Activated T-cell treated with anti-CD3 and anti-CD28 coated beads, Interleukin-2, amount 50 U/mL, for 72 hours (primary cell): ENCODE data around the gene OR7D4. TPM values are rescaled to one million over a fixed set of nuclear protein-coding genes. Genes with fewer than 3 reads are reported as not detected.
A peak's percentile ranks its signal among the peaks of the same experiment; 100 is the strongest.
"Not testable (repeated sequence)": the region's sequence is repeated elsewhere in the genome, so short reads cannot be mapped to it uniquely, and the experiment has no call there.

ENCODE experiments used
- ATAC-seq, 2 donors: fragments of 150-1000 bp; cut with Tn5 transposase; replicated peaks in 1 of 2; 2 replicates each; pipeline ENCODE4 v1.10.0; 2021; ENCODE audit warnings: moderate library complexity in 2 of 2, mild to moderate bottlenecking in 1 of 2
- DNase-seq, 2 donors: peaks; one replicate each; pipeline ENCODE4 v3.0.0; 2021 to 2022; ENCODE audit warnings: mixed read lengths in 1 of 2
- H3K27ac Mint-ChIP-seq: one replicate; pipeline ENCODE4 v1.8.0; 2022; ENCODE audit warnings: mild to moderate bottlenecking, moderate library complexity, mixed read lengths
- H3K27me3 Mint-ChIP-seq: one replicate; pipeline ENCODE4 v1.8.0; 2022; ENCODE audit warnings: low read depth, mixed read lengths
- H3K36me3 Mint-ChIP-seq, 2 donors: one replicate each; pipeline ENCODE4 v1.8.0; 2022; ENCODE audit warnings: mixed read lengths in 2 of 2, mild to moderate bottlenecking in 1 of 2; ENCODE audit not compliant: insufficient read depth in 2 of 2
- H3K4me1 Mint-ChIP-seq: one replicate; pipeline ENCODE4 v1.8.0; 2022; ENCODE audit warnings: low read depth, mixed read lengths
- H3K4me3 Mint-ChIP-seq, 2 donors: one replicate each; pipeline ENCODE4 v1.8.0; 2022; ENCODE audit warnings: mild to moderate bottlenecking in 2 of 2, mixed read lengths in 2 of 2, moderate library complexity in 2 of 2
- H3K9me3 Mint-ChIP-seq, 2 donors: one replicate each; pipeline ENCODE4 v1.8.0; 2022; ENCODE audit warnings: mixed read lengths in 2 of 2
- total RNA-seq, 2 donors: library from RNA; stranded (reverse); gene quantifications; one replicate each; pipeline ENCODE4 v1.2.3, GENCODE V29; 2022

The OR7D4 gene
- total RNA-seq = not detected

DNA sequence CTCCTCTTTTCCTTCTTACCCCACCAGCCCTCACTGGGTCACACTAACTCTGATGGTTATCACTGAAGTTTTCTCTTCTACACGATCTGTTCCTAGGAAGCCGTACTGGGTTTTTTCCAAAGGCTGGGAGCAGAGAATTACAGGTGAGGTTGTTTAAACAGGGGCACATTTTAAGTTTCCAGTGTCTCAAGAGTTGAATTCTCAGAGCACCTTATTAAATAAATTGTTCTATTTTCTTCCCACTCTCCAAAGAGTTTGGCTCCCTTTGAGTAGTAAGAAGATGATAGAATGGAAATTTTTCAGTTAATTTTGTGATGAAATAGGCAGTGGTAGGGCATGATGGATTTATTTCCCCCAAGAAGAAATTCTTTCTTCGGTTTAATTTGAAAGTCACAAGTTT is at the start of gene OR7D4:
Gene OR7D4 (minus strand): TSS at position 101 of the 400 bp plus-strand sequence. CDS start 4,752 bp downstream, outside the sequence.
- H3K4me1 Mint-ChIP-seq = no peaks in the 10 kb centered on the region
- no peak within 1 kb of the TSS for H3K4me3 Mint-ChIP-seq
- H3K9me3 Mint-ChIP-seq = peaks cover 6 to 8% of the 10 kb centered on the region in 2 donors
- H3K27ac Mint-ChIP-seq = no peak within 1 kb of the TSS
- H3K36me3 Mint-ChIP-seq = peaks cover 0 to 2% of the 10 kb centered on the region in 2 donors
- H3K27me3 Mint-ChIP-seq = peaks cover under 1% of the 10 kb centered on the region
- no peak for DNase-seq
- no peak for ATAC-seq

DNA sequence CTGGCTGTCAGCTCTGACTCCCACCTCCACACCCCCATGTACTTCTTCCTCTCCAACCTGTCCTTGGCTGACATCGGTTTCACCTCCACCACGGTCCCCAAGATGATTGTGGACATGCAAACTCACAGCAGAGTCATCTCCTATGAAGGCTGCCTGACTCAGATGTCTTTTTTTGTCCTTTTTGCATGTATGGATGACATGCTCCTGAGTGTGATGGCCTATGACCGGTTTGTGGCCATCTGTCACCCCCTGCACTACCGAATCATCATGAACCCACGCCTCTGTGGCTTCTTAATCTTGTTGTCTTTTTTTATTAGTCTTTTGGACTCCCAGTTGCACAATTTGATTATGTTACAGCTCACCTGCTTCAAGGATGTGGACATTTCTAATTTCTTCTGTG is 31.8 kb upstream of the OR7D4 start:
- no peak for ATAC-seq
- Mint-ChIP-seq H3K9me3 (peaks cover 2 to 9% of the 10 kb centered on the region in 2 donors), H3K36me3 (peaks cover 3 to 5% of the 10 kb centered on the region in 2 donors), H3K27ac (no peak overlapping the region), H3K4me3 (no peak overlapping the region), H3K27me3 (peaks cover 9% of the 10 kb centered on the region), H3K4me1 (no peaks in the 10 kb centered on the region)
- no peak for DNase-seq

DNA sequence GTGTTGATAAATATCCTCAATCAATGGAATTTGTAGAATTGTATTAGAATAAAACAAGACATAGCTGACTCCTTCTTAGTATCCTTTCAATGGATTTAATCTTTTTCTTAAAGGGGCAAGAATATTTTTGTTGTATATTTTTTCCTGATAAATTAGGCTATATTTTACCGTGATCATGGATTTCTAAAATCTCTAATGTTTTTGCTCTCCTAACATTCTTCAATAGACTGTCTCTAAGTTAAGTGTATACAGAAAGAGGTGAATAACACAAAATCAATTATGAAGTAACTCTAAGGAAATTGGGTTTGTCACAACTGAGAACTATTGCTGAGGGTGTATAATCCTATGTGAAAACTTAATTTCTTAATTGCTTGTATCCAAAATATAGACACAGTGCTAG is 31.2 kb upstream of the OR7D4 start, which contains the start of gene OR7E24:
Gene OR7E24 (plus strand): TSS at position 301 of the 400 bp plus-strand sequence. CDS start 114 bp downstream, outside the sequence.
- Mint-ChIP-seq H3K4me1 (no peaks in the 10 kb centered on the region), H3K36me3 (peaks cover 3 to 5% of the 10 kb centered on the region in 2 donors), H3K4me3 (no peak within 1 kb of the TSS), H3K27ac (no peak within 1 kb of the TSS), H3K9me3 (peaks cover 2 to 9% of the 10 kb centered on the region in 2 donors), H3K27me3 (peaks cover 9% of the 10 kb centered on the region)
- no peak for ATAC-seq
- no peak for DNase-seq

DNA sequence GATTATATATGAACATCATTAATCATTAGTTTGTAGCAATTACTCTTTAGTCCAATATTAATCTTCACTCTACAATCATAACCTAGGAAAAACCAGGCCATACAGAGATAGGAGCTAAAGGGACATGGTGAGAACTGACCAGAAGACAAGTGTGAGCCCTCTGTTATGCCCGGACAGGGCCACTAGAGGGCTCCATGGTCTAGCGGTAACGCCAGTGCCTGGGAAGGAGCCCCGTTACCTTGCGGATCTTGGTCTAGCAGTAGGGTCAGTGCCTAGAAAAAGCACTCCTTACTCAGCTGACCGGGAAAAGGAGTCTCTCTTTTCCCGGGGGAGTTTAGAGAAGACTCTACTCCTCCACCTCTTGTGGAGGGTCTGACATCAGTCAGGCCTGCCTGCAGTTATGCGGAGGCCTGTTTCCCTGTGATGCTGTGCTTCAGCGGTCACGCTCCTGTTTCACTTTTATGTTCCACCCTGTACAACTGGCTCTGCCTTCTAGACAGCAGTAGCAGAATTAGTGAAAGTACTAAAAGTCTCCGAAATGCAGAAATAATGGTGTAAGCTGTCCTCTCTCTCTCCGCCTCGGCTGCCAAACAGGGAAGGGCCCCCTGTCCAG is 13.8 kb downstream of the OR7D4 start:
- no peaks in the 10 kb centered on the region for H3K9me3 Mint-ChIP-seq
- H3K4me1 Mint-ChIP-seq = no peaks in the 10 kb centered on the region
- peak overlapping the region; percentile 61 to 70 for H3K4me3 Mint-ChIP-seq
- DNase-seq = peak; percentile 69 to 77
- peak; percentile 69 to 71 for ATAC-seq
- no peaks in the 10 kb centered on the region for H3K27me3 Mint-ChIP-seq
- H3K27ac Mint-ChIP-seq = no peak overlapping the region
- no peaks in the 10 kb centered on the region for H3K36me3 Mint-ChIP-seq

DNA sequence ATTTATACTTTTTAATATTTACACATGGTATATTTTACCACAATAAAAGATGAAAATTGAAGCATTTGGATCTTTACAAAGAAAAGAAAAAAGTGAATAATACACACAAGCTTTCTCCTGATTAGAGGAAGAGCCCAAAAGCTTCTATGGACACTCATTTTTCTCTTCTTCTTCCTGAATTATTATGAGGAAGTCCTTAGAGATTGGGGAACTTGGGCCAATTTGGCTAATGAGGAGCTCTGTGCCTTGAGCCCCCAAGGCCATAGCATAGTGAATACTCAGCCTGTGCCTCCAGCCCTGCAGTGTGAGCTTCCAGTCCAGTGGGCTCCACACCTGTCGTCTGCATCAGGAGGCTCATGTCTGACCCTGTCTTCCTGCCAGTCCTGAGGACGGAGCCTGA is 21.3 kb downstream of the OR7D4 start:
- H3K4me3 Mint-ChIP-seq, ATAC-seq, H3K27ac Mint-ChIP-seq, H3K4me1 Mint-ChIP-seq, H3K9me3 Mint-ChIP-seq, H3K27me3 Mint-ChIP-seq, DNase-seq, H3K36me3 Mint-ChIP-seq: not testable (repeated sequence)

DNA sequence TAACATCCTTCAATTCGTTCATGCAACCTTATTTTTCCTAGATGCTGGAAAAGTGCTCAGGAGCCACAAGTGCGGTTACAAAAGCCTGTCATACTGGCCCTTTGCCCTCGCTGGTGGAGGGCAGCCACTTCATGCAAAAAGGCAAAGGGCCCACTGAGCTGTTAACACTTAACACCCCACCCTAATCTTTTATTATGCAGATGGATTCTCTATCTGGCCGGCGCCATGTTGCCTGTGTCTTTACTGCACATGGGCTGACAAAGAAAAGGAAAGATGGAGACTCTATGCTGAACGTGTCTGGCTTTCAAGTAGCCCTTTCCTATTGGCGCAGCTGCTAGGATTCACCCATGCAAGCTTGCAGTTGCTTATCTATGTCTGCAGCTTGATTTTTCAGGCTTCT is 29.9 kb downstream of the OR7D4 start:
- H3K36me3 Mint-ChIP-seq = no peaks in the 10 kb centered on the region
- H3K4me1 Mint-ChIP-seq = no peaks in the 10 kb centered on the region
- H3K27me3 Mint-ChIP-seq = peaks cover 15% of the 10 kb centered on the region
- H3K9me3 Mint-ChIP-seq = peaks cover 8% of the 10 kb centered on the region in 2 donors
- H3K4me3 Mint-ChIP-seq = no peak overlapping the region
- DNase-seq (no peak), ATAC-seq (no peak)
- H3K27ac Mint-ChIP-seq = no peak overlapping the region

DNA sequence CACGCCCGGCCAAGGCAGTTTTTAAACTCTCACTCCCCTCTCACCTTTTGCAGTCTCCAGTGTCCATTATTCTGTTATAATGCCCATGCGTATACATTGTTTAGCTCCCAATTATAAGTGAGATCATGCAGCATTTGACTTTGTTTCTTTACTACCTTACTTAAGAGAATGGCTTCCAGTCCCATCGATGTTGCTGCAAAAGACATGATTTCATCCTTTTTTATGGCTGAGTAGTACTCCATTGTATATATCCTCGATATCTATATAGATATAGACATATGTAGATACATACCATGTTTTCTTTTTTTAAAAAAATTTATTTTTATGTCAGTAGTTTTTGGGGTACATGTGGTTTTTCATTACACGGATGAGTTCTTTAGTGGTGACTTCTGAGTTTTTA is 32.2 kb downstream of the OR7D4 start:
- Mint-ChIP-seq H3K27ac (no peak overlapping the region), H3K36me3 (no peaks in the 10 kb centered on the region), H3K4me3 (no peak overlapping the region), H3K27me3 (peaks cover 11% of the 10 kb centered on the region), H3K9me3 (peaks cover 4 to 8% of the 10 kb centered on the region in 2 donors), H3K4me1 (no peaks in the 10 kb centered on the region)
- ATAC-seq = no peak
- no peak for DNase-seq

DNA sequence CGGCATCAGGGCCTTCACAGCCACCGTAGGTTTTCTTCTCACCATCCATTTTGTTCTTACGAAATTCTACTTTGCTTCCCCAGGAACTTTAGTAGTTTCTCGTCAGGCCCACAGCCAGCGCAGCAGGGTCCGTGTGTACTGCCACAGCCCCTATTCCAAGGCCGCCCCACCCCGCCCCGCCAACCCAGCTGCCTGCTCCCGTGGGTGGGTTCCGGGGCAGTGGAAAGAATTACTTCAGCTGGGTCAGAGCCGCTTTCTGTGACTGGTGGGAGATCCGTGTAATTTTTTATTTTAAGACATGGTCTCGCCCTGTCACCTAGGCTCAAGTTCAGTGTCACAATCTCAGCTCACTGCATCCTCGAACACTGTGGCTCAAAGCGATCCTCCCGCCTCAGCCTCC is 36.4 kb downstream of the OR7D4 start:
- Mint-ChIP-seq H3K27me3 (peaks cover 5% of the 10 kb centered on the region), H3K4me1 (no peaks in the 10 kb centered on the region), H3K4me3 (no peak overlapping the region), H3K36me3 (no peaks in the 10 kb centered on the region), H3K27ac (no peak overlapping the region), H3K9me3 (peaks cover 2 to 7% of the 10 kb centered on the region in 2 donors)
- DNase-seq = no peak
- no peak for ATAC-seq

DNA sequence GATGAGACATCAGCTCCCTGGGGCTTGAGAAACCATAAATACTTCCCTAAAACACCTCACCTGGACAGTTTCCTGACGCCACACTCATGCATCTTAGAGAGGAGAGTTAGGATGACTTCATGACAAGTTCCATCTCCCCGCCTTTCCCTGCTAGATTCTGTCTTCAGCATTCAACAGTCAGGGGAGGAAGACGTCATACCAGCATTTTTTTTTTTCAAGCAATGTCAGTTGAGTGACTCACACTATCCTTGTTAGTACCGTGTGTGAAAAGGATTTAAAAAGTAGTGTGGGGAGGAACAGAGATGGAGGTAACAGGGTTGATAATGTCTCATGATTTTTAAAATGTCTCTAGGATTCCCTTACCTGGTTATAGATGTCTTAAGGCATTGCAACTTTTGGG is 40.5 kb downstream of the OR7D4 start, which contains the start of gene OR7D2:
Gene OR7D2 (plus strand): TSS at position 79 of the 400 bp plus-strand sequence. CDS start 6,803 bp downstream, outside the sequence.
- H3K9me3 Mint-ChIP-seq = peaks cover 2% of the 10 kb centered on the region in 2 donors

DNA sequence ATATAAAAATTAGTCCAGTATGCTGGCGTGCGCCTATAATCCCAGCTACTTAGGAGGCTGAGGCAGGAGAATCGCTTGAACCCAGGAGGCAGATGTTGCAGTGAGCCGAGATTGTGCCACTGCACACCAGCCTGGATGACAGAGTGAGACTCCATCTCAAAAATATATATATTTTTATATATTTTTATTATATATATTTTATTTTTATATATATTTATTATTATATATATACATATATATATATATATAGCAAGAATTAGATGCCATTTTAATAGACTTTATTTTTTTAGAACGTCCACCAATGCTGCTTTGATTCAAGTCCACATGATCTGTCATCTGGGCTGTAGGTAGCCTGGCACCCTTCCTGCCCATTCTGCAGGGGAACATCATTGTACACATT is 44.1 kb downstream of the OR7D4 start:
- peaks cover 0 to 2% of the 10 kb centered on the region in 2 donors for H3K36me3 Mint-ChIP-seq
- H3K4me1 Mint-ChIP-seq = no peaks in the 10 kb centered on the region
- H3K27me3 Mint-ChIP-seq = peaks cover 7% of the 10 kb centered on the region
- no peak overlapping the region for H3K4me3 Mint-ChIP-seq
- ATAC-seq (no peak), DNase-seq (no peak)
- no peak overlapping the region for H3K27ac Mint-ChIP-seq
- peaks cover 2 to 9% of the 10 kb centered on the region in 2 donors for H3K9me3 Mint-ChIP-seq

More for the DNA sequence above, 40.5 kb downstream of the OR7D4 start, which contains the start of gene OR7D2:
- Mint-ChIP-seq H3K36me3 (peaks cover 0 to 2% of the 10 kb centered on the region in 2 donors), H3K27ac (no peak within 1 kb of the TSS), H3K4me3 (no peak within 1 kb of the TSS), H3K4me1 (no peaks in the 10 kb centered on the region), H3K27me3 (peaks cover 7% of the 10 kb centered on the region)
- DNase-seq (no peak), ATAC-seq (no peak)

DNA sequence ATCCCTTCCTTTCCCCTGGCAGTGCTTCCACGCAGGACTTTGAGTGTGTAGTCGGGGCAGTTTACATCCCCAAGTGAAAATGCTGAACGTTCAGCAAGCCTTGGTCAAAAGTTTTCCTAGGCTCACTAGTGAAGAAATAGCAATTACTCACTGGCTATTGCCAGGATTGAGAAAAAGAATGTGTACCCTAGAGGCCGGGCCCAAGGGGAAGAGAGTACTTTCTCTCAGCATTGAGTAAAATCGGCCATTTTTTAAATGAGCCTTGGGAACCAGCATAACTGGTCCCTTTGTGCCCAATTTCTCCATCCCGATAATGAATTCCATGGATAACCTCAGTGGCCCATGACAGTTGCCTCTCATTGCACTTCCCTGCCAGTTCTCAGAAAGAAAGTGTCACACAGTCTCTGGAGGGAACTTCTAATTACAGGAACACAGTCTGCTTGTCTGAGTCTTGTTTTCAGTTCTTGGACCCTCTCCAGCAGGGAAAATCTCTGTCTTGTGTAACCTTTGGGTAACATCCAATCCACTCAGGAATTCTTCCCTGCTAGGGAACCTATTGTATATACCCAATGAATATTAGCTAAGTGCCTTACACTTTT is 47.9 kb downstream of the OR7D4 start:
- Mint-ChIP-seq H3K27ac (no peak overlapping the region), H3K36me3 (peaks cover 7 to 8% of the 10 kb centered on the region in 2 donors), H3K4me3 (no peak overlapping the region), H3K27me3 (no peaks in the 10 kb centered on the region), H3K9me3 (peaks cover 0 to 7% of the 10 kb centered on the region in 2 donors), H3K4me1 (no peaks in the 10 kb centered on the region)
- ATAC-seq (no peak), DNase-seq (no peak)

DNA sequence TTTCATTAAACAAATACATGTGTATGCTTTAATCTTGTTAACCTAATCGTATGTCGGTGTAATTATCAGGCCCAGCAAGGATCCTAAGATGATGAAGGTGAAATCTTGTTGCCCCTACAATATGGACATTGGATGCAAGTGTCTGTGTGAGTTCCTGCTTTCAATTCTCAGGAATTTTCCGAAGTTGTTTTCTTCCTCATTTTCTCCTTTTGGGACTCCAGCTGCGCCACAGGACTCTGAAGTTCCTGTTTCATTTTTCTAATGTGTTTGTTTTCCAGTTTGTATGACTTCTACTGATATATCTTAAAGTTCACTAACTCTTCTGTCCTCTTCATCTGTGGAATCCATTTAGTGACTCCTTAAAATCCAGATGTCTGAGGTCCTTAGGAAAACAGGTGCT is 52.5 kb downstream of the OR7D4 start:
- Mint-ChIP-seq H3K36me3 (peaks cover 17 to 41% of the 10 kb centered on the region in 2 donors), H3K4me1 (no peaks in the 10 kb centered on the region), H3K9me3 (peaks cover 0 to 8% of the 10 kb centered on the region in 2 donors), H3K27ac (no peak overlapping the region), H3K4me3 (no peak overlapping the region), H3K27me3 (no peaks in the 10 kb centered on the region)
- ATAC-seq (no peak), DNase-seq (no peak)

DNA sequence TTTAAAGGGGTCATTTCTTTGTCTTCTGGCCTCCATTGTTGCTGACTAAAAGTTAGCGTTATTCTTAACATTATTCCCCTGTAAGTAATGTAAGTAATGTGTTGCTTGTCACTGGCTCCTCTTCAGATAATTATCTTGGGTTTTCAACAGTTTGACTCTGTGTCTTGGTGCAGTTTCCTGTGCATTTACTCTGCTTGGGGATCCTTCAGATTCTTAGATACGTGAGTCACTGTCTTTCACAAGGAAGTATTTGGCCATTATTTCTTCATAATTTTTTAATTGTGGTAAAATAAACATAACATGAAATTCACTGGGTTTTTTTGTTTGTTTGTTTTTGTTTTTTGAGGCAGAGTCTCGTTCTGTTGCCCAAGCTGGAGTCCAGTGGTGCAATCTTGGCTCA is 54.1 kb downstream of the OR7D4 start:
- Mint-ChIP-seq H3K4me1 (no peaks in the 10 kb centered on the region), H3K9me3 (peaks cover 1 to 11% of the 10 kb centered on the region in 2 donors), H3K4me3 (no peak overlapping the region), H3K36me3 (peaks cover 33 to 56% of the 10 kb centered on the region in 2 donors), H3K27me3 (no peaks in the 10 kb centered on the region), H3K27ac (no peak overlapping the region)
- no peak for ATAC-seq
- DNase-seq = no peak
